ENCODE data around the gene OSBPL8.
A peak's percentile ranks its signal among the peaks of the same experiment; 100 is the strongest.

Gene OSBPL8

GRCh38 chr12:76462668-76463224, 96.8 kb downstream of the OSBPL8 start:
- H3K4me3 ChIP-seq (ENCODE audit: insufficient read depth, low read length, poor library complexity, severe bottlenecking) = no peak overlapping the region
- H3K27ac ChIP-seq (ENCODE audit: low read depth, low read length) = no peak overlapping the region
- no peaks in the 10 kb centered on the region; the same call in none of the 2 replicates for H3K79me2 ChIP-seq (ENCODE audit: insufficient read depth, low read length)
- TF ChIP-seq CTCF (IDR thresholded peaks at IDR 0.05; ENCODE audit: insufficient read depth, low read length, poor library complexity, severe bottlenecking) (no peak), EZH2phosphoT487 (conservative IDR thresholded peaks at IDR 0.05; ENCODE audit: low read length) (no peak)
- no peaks in the 10 kb centered on the region for H3K9me3 ChIP-seq (ENCODE audit: insufficient read depth, low read length)
- H4K20me1 ChIP-seq (ENCODE audit: low read depth, low read length) = no peaks in the 10 kb centered on the region
- H3K4me2 ChIP-seq (ENCODE audit: low read depth, low read length, poor library complexity, severe bottlenecking) = no peak overlapping the region
- H3K27me3 ChIP-seq (ENCODE audit: low read length) = no peaks in the 10 kb centered on the region
- H3F3A ChIP-seq (ENCODE audit: insufficient read depth) = no peaks in the 10 kb centered on the region
- no peaks in the 10 kb centered on the region for H3K9me2 ChIP-seq (replicated peaks; ENCODE audit: insufficient read depth, low read length)
- no peak overlapping the region for H3K9ac ChIP-seq (ENCODE audit: low read length)
- H3K36me3 ChIP-seq (ENCODE audit: low read length) = no peaks in the 10 kb centered on the region; the same call in 1 of the 2 replicates
- H2AFZ ChIP-seq (ENCODE audit: low read depth, low read length, severe bottlenecking) = no peak overlapping the region

GRCh38 chr12:76460807-76461206, 98.8 kb downstream of the OSBPL8 start:
- no peaks in the 10 kb centered on the region for H3K9me2 ChIP-seq (replicated peaks; ENCODE audit: insufficient read depth, low read length)
- H2AFZ ChIP-seq (ENCODE audit: low read depth, low read length, severe bottlenecking) = no peak overlapping the region
- H4K20me1 ChIP-seq (ENCODE audit: low read depth, low read length) = no peaks in the 10 kb centered on the region
- H3K36me3 ChIP-seq (ENCODE audit: low read length) = no peaks in the 10 kb centered on the region; the same call in 1 of the 2 replicates
- H3K79me2 ChIP-seq (ENCODE audit: insufficient read depth, low read length) = no peaks in the 10 kb centered on the region; the same call in none of the 2 replicates
- H3K27ac ChIP-seq (ENCODE audit: low read depth, low read length) = no peak overlapping the region
- no peaks in the 10 kb centered on the region for H3K27me3 ChIP-seq (ENCODE audit: low read length)
- no peaks in the 10 kb centered on the region for H3K9me3 ChIP-seq (ENCODE audit: insufficient read depth, low read length)
- H3K9ac ChIP-seq (ENCODE audit: low read length) = no peak overlapping the region
- peaks cover 11% of the 10 kb centered on the region; the same call in 1 of the 2 replicates for H3F3A ChIP-seq (ENCODE audit: insufficient read depth)
- H3K4me2 ChIP-seq (ENCODE audit: low read depth, low read length, poor library complexity, severe bottlenecking) = no peak overlapping the region
- no peak for TF ChIP-seq EZH2phosphoT487 (conservative IDR thresholded peaks at IDR 0.05; ENCODE audit: low read length)
- no peak for TF ChIP-seq CTCF (IDR thresholded peaks at IDR 0.05; ENCODE audit: insufficient read depth, low read length, poor library complexity, severe bottlenecking)
- H3K4me3 ChIP-seq (ENCODE audit: insufficient read depth, low read length, poor library complexity, severe bottlenecking) = no peak overlapping the region

GRCh38 chr12:76457818-76458217, 101.8 kb downstream of the OSBPL8 start:
- Histone ChIP-seq H3K27ac (ENCODE audit: low read depth, low read length) (peak overlapping the region; percentile 60; the same call in 1 of the 2 replicates), H3K4me3 (ENCODE audit: insufficient read depth, low read length, poor library complexity, severe bottlenecking) (no peak overlapping the region), H3K4me2 (ENCODE audit: low read depth, low read length, poor library complexity, severe bottlenecking) (peak overlapping the region; percentile 86), H3K9me3 (ENCODE audit: insufficient read depth, low read length) (no peaks in the 10 kb centered on the region), H3K27me3 (ENCODE audit: low read length) (no peaks in the 10 kb centered on the region), H3K9ac (ENCODE audit: low read length) (no peak overlapping the region), H3K9me2 (replicated peaks; ENCODE audit: insufficient read depth, low read length) (no peaks in the 10 kb centered on the region), H3K79me2 (ENCODE audit: insufficient read depth, low read length) (no peaks in the 10 kb centered on the region; the same call in none of the 2 replicates), H3F3A (ENCODE audit: insufficient read depth) (peaks cover 14% of the 10 kb centered on the region; the same call in 1 of the 2 replicates), H3K36me3 (ENCODE audit: low read length) (no peaks in the 10 kb centered on the region; the same call in 1 of the 2 replicates), H4K20me1 (ENCODE audit: low read depth, low read length) (no peaks in the 10 kb centered on the region), H2AFZ (ENCODE audit: low read depth, low read length, severe bottlenecking) (no peak overlapping the region)
- no peak for TF ChIP-seq EZH2phosphoT487 (conservative IDR thresholded peaks at IDR 0.05; ENCODE audit: low read length)
- no peak for TF ChIP-seq CTCF (IDR thresholded peaks at IDR 0.05; ENCODE audit: insufficient read depth, low read length, poor library complexity, severe bottlenecking)
